NCI-H460 (cell line): ENCODE measurements around the gene CDC7. TPM values are rescaled to one million over a fixed set of nuclear protein-coding genes. Genes with fewer than 3 reads are reported as not detected.
A peak's percentile ranks its signal among the peaks of the same experiment; 100 is the strongest.
"Not testable (repeated sequence)": the region's sequence is repeated elsewhere in the genome, so short reads cannot be mapped to it uniquely, and the experiment has no call there.

Experiments used
- DNase-seq: peaks from one replicate; pipeline ENCODE4 v3.0.0-alpha.2; 2016; ENCODE audit warnings: low read depth; ENCODE audit errors: extremely low read depth
- polyA plus RNA-seq: library from polyadenylated mRNA; depleted of rRNA; stranded (reverse); fragments of >200 nt; gene quantifications from 2 replicates; pipeline ENCODE4 v1.2.3, GENCODE V29; 2014; cell fraction: nucleus; rRNA removed
- total RNA-seq: library from RNA; depleted of rRNA; stranded (reverse); fragments of >200 nt; shearing (Covaris generic); gene quantifications from 2 replicates; pipeline ENCODE4 v1.2.3, GENCODE V29; 2014; rRNA removed

Gene CDC7
- total RNA-seq: 16.7 and 18.2 TPM in 2 replicates
- polyA plus RNA-seq: 25.8 and 54.2 TPM in 2 replicates

DNA sequence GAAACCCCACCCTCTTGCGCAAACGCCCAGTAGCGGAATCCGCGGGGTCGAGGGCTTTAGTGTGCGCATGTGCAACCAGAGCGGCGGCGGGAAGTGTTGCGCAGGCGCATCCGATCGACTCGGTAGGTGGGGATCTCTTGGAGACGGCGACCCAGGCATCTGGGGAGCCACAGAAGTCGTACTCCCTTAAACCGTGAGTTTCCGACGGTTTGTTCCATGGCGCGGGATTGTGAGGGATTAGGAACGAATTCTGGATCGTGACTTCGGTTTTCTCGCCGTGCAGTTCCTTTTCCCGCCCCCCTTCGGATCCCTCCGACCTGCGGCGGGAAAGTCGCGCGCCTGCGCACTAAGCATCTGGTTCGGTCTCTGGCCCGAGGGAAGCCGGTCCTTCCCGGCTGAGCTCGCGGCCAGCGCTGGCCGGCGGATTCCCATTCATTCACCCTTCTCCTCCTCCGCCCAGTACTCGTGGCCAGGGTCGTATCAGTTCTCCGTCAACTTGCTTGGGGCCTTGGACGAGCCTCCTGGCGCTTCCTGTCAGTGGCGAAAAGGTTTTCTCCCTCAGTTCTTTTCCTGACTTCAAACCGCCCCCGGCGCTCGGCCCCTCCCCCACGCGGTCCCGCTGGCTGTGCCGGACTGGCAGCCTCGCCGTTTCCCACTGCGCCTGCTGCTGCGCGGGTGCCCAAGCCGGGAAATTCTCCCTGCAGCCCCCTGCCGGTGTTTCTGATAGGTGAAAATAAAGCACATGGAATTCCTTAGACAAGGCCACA, at the start of gene CDC7:
Gene CDC7 (plus strand): TSS at position 96 of the 767 bp plus-strand sequence. CDS start 866 bp downstream, outside the sequence.
- peak; percentile 85 for DNase-seq

DNA sequence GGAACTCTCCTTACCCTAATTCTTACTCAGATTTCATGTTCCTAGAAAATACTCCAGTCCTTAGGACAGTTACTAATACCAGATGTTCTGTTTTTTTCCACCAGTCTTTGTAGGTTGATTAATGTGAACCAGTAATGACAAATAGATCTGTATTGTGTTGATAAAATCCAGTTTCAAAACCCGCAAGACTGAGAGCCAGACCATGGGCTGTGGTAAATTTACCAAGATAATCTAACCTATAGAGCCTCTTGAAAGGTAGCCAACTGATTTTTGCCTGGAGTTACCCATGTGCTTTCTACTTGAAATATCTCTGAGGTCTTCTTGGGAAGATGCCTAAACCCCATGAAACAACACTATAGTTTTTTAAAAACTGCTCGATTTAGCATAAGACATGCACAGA, 46.5 kb upstream of the CDC7 start:
- DNase-seq: no peak

- DNase-seq: no peak
Measured at GRCh38 chr1:91455334-91455733, 45.3 kb upstream of the CDC7 start.

GRCh38 chr1:91455896-91456295, 44.8 kb upstream of the CDC7 start:
- no peak for DNase-seq

DNA sequence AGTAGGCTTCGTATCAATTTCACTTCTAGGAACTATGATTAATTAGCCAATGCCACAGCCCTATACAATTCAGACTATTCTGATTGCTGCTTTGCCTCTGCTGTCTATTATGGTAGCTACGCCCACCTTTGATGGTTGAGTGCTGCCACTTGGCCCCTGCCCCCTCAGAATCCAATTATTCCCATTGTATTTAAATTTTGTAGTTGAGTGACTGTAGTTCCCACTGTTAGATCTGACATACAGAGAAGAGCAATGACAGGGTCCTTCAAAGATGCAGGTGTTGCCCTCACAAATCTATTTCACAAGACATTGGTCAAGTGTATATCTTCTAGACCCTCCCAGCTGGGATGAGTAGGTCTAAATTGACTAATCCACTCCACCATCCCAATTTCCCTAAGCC, 35.3 kb upstream of the CDC7 start:
- not testable (repeated sequence) for DNase-seq

- DNase-seq: no peak
Measured at GRCh38 chr1:91476533-91477217, 24.0 kb upstream of the CDC7 start.

- no peak for DNase-seq
Measured at GRCh38 chr1:91487469-91487868, 13.2 kb upstream of the CDC7 start.

DNA sequence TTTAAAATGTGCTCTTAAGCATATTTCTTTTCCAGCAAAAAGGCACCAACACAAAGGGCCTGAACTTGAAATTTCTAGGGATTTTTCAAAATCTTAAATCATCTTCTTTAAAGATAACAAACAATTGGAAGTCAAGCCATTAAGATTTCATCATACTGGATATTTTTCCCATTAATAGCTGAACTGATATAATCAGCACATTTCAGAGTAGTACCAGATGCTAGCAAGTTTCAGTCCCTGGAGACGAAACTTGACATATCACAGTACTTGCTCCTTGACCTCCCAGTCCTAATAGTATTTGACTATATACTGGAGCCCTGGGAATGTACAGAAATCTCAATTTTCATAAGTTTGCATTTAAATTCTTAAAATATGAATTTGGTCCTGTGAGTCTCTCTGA, 10.2 kb upstream of the CDC7 start:
- no peak for DNase-seq

GRCh38 chr1:91498035-91498434, 2.6 kb upstream of the CDC7 start:
- no peak for DNase-seq

DNA sequence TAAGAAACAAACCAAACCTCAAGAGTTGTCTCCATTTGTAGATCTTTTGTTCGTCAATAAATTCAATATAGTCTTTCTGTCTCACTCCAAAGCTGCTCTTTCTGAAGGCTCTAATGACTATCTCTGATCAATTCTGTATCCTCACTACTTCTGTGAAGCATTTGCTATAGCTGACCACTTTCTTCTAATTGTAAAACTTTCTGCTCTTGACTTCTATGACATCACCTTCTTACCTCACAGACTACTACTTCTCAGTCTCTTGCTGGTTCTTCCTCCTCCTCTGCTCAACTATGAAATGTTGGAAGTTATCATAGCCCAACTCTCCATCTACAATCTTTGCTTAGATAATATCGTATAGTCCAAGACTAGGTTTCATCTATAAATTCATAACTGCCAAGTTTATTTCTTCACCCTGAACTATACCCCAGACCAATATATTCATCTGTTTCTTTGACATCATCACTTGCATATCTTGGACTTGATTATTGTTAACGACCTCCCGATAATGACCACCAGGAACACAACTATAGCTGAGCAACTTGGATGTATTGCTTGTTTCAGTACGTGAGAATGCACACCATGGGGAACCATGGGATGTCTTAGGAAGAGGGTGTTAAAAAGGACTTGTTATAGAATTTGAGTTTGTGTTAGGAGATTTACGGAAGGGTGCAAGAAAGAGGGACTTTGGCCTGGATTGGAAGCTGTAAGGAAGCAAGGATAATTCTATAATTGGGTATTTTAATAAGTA, 2.0 kb upstream of the CDC7 start:
- no peak for DNase-seq

- no peak for DNase-seq
Measured at GRCh38 chr1:91499346-91499745, 1.3 kb upstream of the CDC7 start.

DNA sequence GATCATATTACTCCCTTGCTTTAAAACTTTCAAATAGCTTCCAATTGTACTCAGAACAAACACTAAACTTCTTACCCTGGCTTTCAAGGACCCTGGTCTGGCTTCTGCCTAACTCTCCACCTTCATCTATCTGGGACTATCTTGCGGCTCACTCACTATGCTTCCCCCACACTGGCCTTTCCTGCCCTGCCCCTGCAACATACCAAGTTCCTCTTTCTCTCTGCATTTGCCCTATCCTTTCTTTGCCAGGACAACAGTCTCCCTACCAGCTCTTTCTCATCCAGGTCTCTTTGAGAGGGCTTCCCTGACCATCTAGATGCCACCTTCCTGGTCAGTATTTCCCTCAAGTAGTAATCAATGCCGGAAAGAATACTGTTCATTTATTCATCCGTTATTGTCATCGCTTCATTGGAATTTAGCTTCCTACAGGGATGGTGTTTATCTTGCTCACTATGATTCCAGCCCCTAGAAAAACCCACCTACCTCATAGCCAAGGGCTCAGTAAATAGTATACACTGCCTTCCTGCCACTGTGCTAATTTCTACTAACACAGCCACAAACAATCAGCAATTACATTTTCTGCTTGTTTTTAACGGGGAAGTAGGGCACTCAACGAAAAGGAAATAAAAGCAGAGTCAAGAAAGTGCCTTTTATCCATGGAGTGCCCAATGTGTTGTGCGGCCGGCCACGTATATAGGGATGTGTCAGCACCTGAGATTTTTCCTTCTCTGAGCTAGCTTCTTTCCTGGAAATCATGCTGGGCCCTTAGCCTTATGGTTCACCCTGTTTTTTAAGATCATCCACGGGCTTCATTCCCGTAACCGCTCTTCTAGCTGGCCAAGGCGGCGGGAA, 521 bp upstream of the CDC7 start:
- DNase-seq: no peak

DNA sequence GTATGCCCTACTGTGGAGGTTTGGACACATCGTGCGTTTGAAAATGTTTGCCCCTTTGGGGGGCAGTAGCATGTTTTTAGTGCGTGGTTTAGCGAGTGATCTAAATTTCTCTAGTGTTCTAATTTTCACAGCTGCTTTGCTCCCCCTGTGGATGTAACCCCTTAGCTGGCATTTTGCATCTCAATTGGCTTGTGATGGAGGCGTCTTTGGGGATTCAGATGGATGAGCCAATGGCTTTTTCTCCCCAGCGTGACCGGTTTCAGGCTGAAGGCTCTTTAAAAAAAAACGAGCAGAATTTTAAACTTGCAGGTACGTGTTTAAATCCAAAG, 836 bp downstream of the CDC7 start:
- DNase-seq: no peak

DNA sequence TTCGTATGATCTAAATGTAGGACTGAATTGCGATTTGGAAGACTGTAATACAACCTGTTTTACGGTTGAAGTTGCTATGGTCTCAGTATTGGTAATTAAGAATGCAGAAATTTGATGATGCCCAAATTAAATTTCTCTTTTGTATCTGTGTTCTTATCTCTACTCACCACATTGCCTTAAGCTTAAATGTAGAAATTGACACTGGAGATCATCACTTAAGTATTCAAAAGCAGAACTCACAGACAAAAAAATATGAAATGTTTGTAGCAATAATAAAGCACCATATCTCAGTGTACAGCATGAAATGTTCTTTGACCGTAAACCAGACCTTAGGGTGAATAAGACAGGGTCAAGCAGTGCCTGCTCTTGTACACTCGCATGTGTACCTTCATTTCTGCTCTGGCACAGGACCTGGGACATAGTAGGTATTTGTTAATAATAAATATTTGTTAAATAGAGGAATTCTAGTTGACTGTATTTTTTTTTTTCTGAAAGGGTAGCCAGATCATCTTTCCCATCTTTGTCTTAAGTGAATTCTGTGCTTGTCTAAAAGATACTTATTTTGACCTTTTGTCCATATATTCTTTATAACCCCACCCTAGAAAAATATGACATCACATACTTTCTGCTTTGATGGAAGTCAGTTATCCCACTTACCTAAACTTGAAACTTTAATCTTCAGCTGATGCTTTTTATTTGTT, 1.5 kb downstream of the CDC7 start:
- DNase-seq: no peak

- DNase-seq: peak; percentile 14
Measured at GRCh38 chr1:91502672-91503184, 2.1 kb downstream of the CDC7 start.

- no peak for DNase-seq
Measured at GRCh38 chr1:91503332-91503900, 2.8 kb downstream of the CDC7 start.

- DNase-seq: no peak
Measured at GRCh38 chr1:91503975-91504530, 3.4 kb downstream of the CDC7 start.

DNA sequence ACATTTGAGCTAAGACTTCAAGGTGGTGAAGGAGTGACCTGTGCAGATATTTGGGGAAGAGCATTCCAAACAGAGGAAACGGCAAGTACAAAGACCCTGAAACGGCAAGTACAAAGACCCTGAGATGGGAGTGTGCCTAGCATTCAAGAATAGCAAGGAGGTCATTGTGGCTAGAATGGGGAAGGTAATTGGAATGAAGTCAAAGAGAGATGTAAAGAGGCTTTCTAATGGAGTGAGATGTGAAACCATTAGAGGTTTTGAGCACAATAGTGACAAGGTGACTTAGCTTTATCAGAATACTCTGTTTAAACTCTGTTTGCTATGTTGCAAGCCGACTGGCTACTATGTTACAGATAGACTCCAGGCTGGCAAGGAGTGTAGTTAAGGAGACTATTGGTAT, 4.4 kb downstream of the CDC7 start:
- DNase-seq: no peak

GRCh38 chr1:91506071-91506470, 5.4 kb downstream of the CDC7 start:
- DNase-seq: no peak
